WTC11 (cell line): ENCODE results near the gene RAP1GDS1. TPM values are rescaled to one million over a fixed set of nuclear protein-coding genes. Genes with fewer than 3 reads are reported as not detected.

Experiments
- ATAC-seq: fragments of 200-7000 bp; cut with Tn5 transposase; 2 replicates; pipeline ENCODE4 v1.10.0; 2021; ENCODE audit warnings: mild to moderate bottlenecking, moderate library complexity
- CTCF ChIA-PET: fragments of 300-600 bp; sonication (Branson Sonifier 250); formaldehyde crosslinking; loops from one replicate; lab custom pipeline; 2021; ENCODE audit warnings: antibody characterized with exemption; lab: Charles Lee
- POLR2A ChIA-PET: fragments of 350-600 bp; sonication (Branson Sonifier 250); formaldehyde crosslinking; loops from one replicate; lab custom pipeline; 2021; ENCODE audit warnings: antibody characterized with exemption; lab: Charles Lee
- DNase-seq: peaks from one replicate; pipeline ENCODE4 v3.0.0; 2021; ENCODE audit warnings: low spot score
- H3K27ac Mint-ChIP-seq: 2 replicates; pipeline ENCODE4 v1.8.0; 2021; ENCODE audit warnings: mixed read lengths
- H3K27me3 Mint-ChIP-seq: 2 replicates; pipeline ENCODE4 v1.8.0; 2021; ENCODE audit warnings: low read depth, mild to moderate bottlenecking, moderate library complexity, mixed read lengths
- H3K36me3 Mint-ChIP-seq: 2 replicates; pipeline ENCODE4 v1.8.0; 2021; ENCODE audit warnings: mixed read lengths
- H3K4me1 Mint-ChIP-seq: 2 replicates; pipeline ENCODE4 v1.8.0; 2022; ENCODE audit warnings: mixed read lengths
- H3K4me3 Mint-ChIP-seq: 2 replicates; pipeline ENCODE4 v1.8.0; 2021; ENCODE audit warnings: mild to moderate bottlenecking, moderate library complexity, mixed read lengths
- H3K9me3 Mint-ChIP-seq: 2 replicates; pipeline ENCODE4 v1.8.0; 2021; ENCODE audit warnings: mixed read lengths
- FOXJ3 ChIP-seq: sonication (generic); formaldehyde crosslinking; IDR thresholded peaks from 2 replicates; pipeline ENCODE4 v1.9.0; 2021; ENCODE audit warnings: missing genetic modification reagents, mild to moderate bottlenecking, borderline replicate concordance
- GTF2I ChIP-seq: fragments of 250-450 bp; sonication (Bioruptor Pico); conservative IDR thresholded peaks from 2 replicates; pipeline ENCODE4 v1.4.0; 2021; ENCODE audit warnings: mild to moderate bottlenecking
- NR1H2 ChIP-seq: sonication (generic); formaldehyde crosslinking; IDR thresholded peaks from 2 replicates; pipeline ENCODE4 v1.9.0; 2021; ENCODE audit warnings: mild to moderate bottlenecking, moderate library complexity, missing genetic modification reagents
- TEAD1 ChIP-seq: sonication (generic); formaldehyde crosslinking; IDR thresholded peaks from 2 replicates; pipeline ENCODE4 v1.8.0; 2022; ENCODE audit warnings: mild to moderate bottlenecking, missing genetic modification reagents
- ZNF121 ChIP-seq: sonication (generic); formaldehyde crosslinking; IDR thresholded peaks from 2 replicates; pipeline ENCODE4 v1.8.0; 2023; ENCODE audit warnings: missing genetic modification reagents
- ZNF416 ChIP-seq: fragments of 250-450 bp; sonication (Bioruptor Pico); IDR thresholded peaks from 2 replicates; pipeline ENCODE4 v1.9.0; 2021; ENCODE audit warnings: mild to moderate bottlenecking, inconsistent platforms
- total RNA-seq: library from RNA; stranded (reverse); gene quantifications from 3 replicates; pipeline ENCODE4 v1.2.3, GENCODE V29; 2021
- TF ChIP-seq, protein P1 (sequence below): sonication (generic); formaldehyde crosslinking; IDR thresholded peaks from 2 replicates; pipeline ENCODE4 v1.8.0; 2022; ENCODE audit warnings: mild to moderate bottlenecking, missing genetic modification reagents
- TF ChIP-seq, protein P2 (sequence below): sonication (generic); formaldehyde crosslinking; IDR thresholded peaks from 2 replicates; pipeline ENCODE4 v1.8.0; 2023; ENCODE audit warnings: mild to moderate bottlenecking, missing genetic modification reagents
- TF ChIP-seq, protein P3 (sequence below): sonication (generic); formaldehyde crosslinking; IDR thresholded peaks from 2 replicates; pipeline ENCODE4 v1.8.0; 2023; ENCODE audit warnings: missing genetic modification reagents
- TF ChIP-seq, protein P4 (sequence below): sonication (generic); formaldehyde crosslinking; IDR thresholded peaks from 2 replicates; pipeline ENCODE4 v1.8.1; 2022; ENCODE audit warnings: mild to moderate bottlenecking, moderate library complexity, missing genetic modification reagents
- TF ChIP-seq, protein P5 (sequence below): fragments of 250-450 bp; sonication (Bioruptor Pico); IDR thresholded peaks from 2 replicates; pipeline ENCODE4 v1.9.0; 2021; ENCODE audit warnings: mild to moderate bottlenecking
- TF ChIP-seq, protein P6 (sequence below): fragments of 250-450 bp; sonication (Bioruptor Pico); IDR thresholded peaks from 2 replicates; pipeline ENCODE4 v1.8.0; 2021; ENCODE audit warnings: mild to moderate bottlenecking
- TF ChIP-seq, protein P7 (sequence below): sonication (generic); formaldehyde crosslinking; IDR thresholded peaks from 2 replicates; pipeline ENCODE4 v1.8.1; 2022; ENCODE audit warnings: missing genetic modification reagents, borderline replicate concordance
- TF ChIP-seq, protein P8 (sequence below): sonication (generic); formaldehyde crosslinking; IDR thresholded peaks from 2 replicates; pipeline ENCODE4 v1.8.1; 2022; ENCODE audit warnings: mild to moderate bottlenecking, missing genetic modification reagents, moderate library complexity, borderline replicate concordance
- TF ChIP-seq, protein P9 (sequence below): fragments of 250-450 bp; sonication (Bioruptor Pico); IDR thresholded peaks from 2 replicates; pipeline ENCODE4 v1.9.0; 2021; ENCODE audit warnings: moderate library complexity, mild to moderate bottlenecking, inconsistent platforms, borderline replicate concordance

Gene RAP1GDS1
- total RNA-seq, 1 experiment from 2014 or later: 29.9 TPM

DNA sequence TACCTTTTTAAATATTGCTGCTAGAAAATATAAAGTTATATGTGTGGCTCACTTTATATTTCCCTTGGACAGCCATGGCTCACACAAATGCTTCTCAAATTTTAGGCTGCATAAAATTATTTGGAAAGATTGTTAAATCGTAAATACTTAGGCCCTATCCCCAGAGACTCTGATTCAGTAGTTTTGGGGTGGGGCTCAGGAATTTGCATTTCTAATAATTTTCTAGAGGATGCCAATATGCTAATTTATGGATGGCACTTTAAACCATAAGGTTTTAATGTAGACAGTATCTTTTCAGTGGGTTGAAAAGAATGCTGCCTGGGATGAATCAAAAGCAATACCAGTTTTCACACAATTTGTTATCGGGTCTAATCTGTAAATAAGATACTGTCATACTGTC is 49.7 kb downstream of the RAP1GDS1 start (continued):
- TF ChIP-seq, protein P1, sequence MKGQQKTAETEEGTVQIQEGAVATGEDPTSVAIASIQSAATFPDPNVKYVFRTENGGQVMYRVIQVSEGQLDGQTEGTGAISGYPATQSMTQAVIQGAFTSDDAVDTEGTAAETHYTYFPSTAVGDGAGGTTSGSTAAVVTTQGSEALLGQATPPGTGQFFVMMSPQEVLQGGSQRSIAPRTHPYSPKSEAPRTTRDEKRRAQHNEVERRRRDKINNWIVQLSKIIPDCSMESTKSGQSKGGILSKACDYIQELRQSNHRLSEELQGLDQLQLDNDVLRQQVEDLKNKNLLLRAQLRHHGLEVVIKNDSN (CRISPR knock-in tag): no peak
- TF ChIP-seq, protein P2, sequence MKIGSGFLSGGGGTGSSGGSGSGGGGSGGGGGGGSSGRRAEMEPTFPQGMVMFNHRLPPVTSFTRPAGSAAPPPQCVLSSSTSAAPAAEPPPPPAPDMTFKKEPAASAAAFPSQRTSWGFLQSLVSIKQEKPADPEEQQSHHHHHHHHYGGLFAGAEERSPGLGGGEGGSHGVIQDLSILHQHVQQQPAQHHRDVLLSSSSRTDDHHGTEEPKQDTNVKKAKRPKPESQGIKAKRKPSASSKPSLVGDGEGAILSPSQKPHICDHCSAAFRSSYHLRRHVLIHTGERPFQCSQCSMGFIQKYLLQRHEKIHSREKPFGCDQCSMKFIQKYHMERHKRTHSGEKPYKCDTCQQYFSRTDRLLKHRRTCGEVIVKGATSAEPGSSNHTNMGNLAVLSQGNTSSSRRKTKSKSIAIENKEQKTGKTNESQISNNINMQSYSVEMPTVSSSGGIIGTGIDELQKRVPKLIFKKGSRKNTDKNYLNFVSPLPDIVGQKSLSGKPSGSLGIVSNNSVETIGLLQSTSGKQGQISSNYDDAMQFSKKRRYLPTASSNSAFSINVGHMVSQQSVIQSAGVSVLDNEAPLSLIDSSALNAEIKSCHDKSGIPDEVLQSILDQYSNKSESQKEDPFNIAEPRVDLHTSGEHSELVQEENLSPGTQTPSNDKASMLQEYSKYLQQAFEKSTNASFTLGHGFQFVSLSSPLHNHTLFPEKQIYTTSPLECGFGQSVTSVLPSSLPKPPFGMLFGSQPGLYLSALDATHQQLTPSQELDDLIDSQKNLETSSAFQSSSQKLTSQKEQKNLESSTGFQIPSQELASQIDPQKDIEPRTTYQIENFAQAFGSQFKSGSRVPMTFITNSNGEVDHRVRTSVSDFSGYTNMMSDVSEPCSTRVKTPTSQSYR (CRISPR knock-in tag): no peak
- TF ChIP-seq, protein P3, sequence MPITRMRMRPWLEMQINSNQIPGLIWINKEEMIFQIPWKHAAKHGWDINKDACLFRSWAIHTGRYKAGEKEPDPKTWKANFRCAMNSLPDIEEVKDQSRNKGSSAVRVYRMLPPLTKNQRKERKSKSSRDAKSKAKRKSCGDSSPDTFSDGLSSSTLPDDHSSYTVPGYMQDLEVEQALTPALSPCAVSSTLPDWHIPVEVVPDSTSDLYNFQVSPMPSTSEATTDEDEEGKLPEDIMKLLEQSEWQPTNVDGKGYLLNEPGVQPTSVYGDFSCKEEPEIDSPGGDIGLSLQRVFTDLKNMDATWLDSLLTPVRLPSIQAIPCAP (CRISPR knock-in tag): no peak
- TF ChIP-seq GTF2I (CRISPR knock-in tag) (no peak), TEAD1 (no peak), NR1H2 (CRISPR knock-in tag) (no peak)
- TF ChIP-seq, protein P4, sequence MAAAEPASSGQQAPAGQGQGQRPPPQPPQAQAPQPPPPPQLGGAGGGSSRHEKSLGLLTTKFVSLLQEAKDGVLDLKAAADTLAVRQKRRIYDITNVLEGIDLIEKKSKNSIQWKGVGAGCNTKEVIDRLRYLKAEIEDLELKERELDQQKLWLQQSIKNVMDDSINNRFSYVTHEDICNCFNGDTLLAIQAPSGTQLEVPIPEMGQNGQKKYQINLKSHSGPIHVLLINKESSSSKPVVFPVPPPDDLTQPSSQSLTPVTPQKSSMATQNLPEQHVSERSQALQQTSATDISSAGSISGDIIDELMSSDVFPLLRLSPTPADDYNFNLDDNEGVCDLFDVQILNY (CRISPR knock-in tag): no peak
- TF ChIP-seq, protein P5, sequence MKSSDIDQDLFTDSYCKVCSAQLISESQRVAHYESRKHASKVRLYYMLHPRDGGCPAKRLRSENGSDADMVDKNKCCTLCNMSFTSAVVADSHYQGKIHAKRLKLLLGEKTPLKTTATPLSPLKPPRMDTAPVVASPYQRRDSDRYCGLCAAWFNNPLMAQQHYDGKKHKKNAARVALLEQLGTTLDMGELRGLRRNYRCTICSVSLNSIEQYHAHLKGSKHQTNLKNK (CRISPR knock-in tag): no peak
- TF ChIP-seq, protein P6, sequence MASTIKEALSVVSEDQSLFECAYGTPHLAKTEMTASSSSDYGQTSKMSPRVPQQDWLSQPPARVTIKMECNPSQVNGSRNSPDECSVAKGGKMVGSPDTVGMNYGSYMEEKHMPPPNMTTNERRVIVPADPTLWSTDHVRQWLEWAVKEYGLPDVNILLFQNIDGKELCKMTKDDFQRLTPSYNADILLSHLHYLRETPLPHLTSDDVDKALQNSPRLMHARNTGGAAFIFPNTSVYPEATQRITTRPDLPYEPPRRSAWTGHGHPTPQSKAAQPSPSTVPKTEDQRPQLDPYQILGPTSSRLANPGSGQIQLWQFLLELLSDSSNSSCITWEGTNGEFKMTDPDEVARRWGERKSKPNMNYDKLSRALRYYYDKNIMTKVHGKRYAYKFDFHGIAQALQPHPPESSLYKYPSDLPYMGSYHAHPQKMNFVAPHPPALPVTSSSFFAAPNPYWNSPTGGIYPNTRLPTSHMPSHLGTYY: no peak
- TF ChIP-seq, protein P7, sequence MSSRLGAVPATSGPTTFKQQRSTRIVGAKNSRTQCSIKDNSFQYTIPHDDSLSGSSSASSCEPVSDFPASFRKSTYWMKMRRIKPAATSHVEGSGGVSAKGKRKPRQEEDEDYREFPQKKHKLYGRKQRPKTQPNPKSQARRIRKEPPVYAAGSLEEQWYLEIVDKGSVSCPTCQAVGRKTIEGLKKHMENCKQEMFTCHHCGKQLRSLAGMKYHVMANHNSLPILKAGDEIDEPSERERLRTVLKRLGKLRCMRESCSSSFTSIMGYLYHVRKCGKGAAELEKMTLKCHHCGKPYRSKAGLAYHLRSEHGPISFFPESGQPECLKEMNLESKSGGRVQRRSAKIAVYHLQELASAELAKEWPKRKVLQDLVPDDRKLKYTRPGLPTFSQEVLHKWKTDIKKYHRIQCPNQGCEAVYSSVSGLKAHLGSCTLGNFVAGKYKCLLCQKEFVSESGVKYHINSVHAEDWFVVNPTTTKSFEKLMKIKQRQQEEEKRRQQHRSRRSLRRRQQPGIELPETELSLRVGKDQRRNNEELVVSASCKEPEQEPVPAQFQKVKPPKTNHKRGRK (CRISPR knock-in tag): no peak
- TF ChIP-seq, protein P8, sequence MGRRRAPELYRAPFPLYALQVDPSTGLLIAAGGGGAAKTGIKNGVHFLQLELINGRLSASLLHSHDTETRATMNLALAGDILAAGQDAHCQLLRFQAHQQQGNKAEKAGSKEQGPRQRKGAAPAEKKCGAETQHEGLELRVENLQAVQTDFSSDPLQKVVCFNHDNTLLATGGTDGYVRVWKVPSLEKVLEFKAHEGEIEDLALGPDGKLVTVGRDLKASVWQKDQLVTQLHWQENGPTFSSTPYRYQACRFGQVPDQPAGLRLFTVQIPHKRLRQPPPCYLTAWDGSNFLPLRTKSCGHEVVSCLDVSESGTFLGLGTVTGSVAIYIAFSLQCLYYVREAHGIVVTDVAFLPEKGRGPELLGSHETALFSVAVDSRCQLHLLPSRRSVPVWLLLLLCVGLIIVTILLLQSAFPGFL (CRISPR knock-in tag): no peak

DNA sequence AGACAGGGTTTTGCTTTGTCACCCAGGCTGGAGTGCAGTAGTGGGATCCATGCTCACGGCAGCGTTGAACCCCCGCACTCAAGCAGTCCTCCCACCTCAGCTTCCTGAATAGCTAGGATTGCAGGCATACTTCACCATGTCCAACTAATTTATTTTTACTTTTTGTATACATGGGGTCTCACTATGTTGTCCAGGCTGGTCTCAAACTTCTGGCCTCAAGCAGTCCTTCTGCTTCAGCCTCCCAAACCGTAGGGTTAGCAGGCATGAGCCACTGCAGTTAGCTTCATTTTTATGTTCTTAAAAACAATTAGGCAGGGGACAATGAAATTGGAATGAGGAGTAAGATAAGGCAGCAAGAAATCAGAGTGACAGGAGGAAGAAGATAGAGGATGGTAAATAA is 50.5 kb downstream of the RAP1GDS1 start:
- H3K4me1 Mint-ChIP-seq: peaks cover 9% of the 10 kb centered on the region
- H3K9me3 Mint-ChIP-seq: no peaks in the 10 kb centered on the region
- ChIA-PET POLR2A (no interaction called here), CTCF (no interaction called here)
- no peak overlapping the region for H3K27ac Mint-ChIP-seq
- no peaks in the 10 kb centered on the region for H3K36me3 Mint-ChIP-seq
- ATAC-seq (no peak), DNase-seq (no peak)
- H3K4me3 Mint-ChIP-seq: no peak overlapping the region
- H3K27me3 Mint-ChIP-seq: no peaks in the 10 kb centered on the region
- TF ChIP-seq ZNF416 (no peak), FOXJ3 (no peak), ZNF121 (CRISPR knock-in tag) (peak; percentile 76)
- TF ChIP-seq, protein P9, sequence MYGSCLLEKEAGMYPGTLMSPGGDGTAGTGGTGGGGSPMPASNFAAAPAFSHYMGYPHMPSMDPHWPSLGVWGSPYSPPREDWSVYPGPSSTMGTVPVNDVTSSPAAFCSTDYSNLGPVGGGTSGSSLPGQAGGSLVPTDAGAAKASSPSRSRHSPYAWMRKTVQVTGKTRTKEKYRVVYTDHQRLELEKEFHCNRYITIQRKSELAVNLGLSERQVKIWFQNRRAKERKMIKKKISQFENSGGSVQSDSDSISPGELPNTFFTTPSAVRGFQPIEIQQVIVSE (CRISPR knock-in tag): no peak
